ENCODE data around the gene CHST3.

CHST3 gene

GRCh38 chr10:71969929-71970328 lies 5.7 kb downstream of the CHST3 start:
- no peak for DNase-seq (ENCODE audit: low read depth)
- no peak overlapping the region for H3K4me3 ChIP-seq (replicated peaks; ENCODE audit: low read depth, low read length)
- TF ChIP-seq, protein P1, sequence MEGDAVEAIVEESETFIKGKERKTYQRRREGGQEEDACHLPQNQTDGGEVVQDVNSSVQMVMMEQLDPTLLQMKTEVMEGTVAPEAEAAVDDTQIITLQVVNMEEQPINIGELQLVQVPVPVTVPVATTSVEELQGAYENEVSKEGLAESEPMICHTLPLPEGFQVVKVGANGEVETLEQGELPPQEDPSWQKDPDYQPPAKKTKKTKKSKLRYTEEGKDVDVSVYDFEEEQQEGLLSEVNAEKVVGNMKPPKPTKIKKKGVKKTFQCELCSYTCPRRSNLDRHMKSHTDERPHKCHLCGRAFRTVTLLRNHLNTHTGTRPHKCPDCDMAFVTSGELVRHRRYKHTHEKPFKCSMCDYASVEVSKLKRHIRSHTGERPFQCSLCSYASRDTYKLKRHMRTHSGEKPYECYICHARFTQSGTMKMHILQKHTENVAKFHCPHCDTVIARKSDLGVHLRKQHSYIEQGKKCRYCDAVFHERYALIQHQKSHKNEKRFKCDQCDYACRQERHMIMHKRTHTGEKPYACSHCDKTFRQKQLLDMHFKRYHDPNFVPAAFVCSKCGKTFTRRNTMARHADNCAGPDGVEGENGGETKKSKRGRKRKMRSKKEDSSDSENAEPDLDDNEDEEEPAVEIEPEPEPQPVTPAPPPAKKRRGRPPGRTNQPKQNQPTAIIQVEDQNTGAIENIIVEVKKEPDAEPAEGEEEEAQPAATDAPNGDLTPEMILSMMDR (IDR thresholded peaks at IDR 0.05; ENCODE audit: low read length, missing control alignments), result no peak

DNA sequence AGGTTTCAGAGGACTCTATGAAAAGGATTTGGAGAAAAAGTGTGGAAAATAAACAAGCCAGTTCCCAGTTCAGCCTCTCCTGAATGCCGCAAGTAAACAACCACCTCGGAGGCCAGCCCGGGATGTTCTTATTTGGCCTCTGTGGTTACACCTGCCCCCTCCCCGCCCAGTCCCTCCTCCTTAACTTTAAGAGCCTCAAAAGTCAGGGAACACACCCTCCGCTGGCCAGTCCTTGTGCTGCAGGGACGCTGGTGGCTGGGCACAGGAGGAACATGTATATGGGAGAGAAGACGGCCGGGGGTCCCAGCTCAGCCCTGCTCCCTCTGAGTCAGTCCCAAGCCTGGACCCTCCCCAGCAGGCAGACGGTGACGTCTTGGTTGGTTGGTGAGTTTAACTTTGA lies 6.1 kb downstream of the CHST3 start:
- H3K4me3 ChIP-seq (replicated peaks; ENCODE audit: low read depth, low read length), result no peak overlapping the region
- TF ChIP-seq, protein P1 (IDR thresholded peaks at IDR 0.05; ENCODE audit: low read length, missing control alignments), result peak; percentile 6
- no peak for DNase-seq (ENCODE audit: low read depth)

GRCh38 chr10:71970869-71971268 lies 6.7 kb downstream of the CHST3 start:
- no peak overlapping the region for H3K4me3 ChIP-seq (replicated peaks; ENCODE audit: low read depth, low read length)
- TF ChIP-seq, protein P1 (IDR thresholded peaks at IDR 0.05; ENCODE audit: low read length, missing control alignments), result no peak
- no peak for DNase-seq (ENCODE audit: low read depth)

GRCh38 chr10:71971311-71971731 lies 7.1 kb downstream of the CHST3 start:
- no peak for DNase-seq (ENCODE audit: low read depth)
- H3K4me3 ChIP-seq (replicated peaks; ENCODE audit: low read depth, low read length), result no peak overlapping the region
- TF ChIP-seq, protein P1 (IDR thresholded peaks at IDR 0.05; ENCODE audit: low read length, missing control alignments), result no peak

DNA sequence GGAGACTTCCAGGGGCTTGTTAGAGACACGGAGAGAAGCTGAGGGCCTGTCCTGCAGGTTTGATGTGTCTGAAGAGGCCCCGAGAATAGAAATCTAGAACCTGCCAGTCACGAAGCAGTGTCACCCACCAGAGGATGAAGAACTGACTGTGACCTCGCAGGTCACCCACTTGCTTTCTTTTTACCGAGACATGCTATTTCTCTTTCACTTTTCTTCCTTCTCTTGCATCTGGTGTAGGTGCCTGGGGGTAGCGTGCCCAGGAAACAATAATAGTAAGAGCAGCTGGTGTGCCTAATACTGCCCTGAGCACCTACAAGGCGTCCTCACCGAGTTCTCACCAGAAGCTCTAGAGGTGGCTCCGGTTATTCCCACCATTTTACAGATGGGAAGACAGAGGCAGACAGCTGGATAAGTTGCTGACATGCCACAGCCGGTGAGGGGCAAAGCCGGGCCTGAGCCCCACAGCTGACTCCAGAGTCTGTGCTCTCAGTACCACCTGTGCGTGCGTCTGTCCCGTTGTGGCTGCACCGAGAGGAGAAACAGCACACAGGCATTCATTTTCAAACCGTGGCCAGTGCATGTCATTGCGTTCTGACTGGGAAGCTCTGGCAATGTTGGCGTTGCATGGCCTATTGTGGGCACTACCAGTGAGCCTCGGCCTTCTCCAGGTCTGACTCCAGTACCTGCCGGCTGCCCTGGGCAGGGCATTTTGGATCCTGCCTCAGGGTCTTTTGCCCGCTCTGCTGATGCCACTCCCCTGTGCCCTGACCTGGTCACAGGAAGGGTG lies 7.8 kb downstream of the CHST3 start:
- no peak overlapping the region for H3K4me3 ChIP-seq (replicated peaks; ENCODE audit: low read depth, low read length)
- DNase-seq (ENCODE audit: low read depth), result no peak
- TF ChIP-seq, protein P1 (IDR thresholded peaks at IDR 0.05; ENCODE audit: low read length, missing control alignments), result no peak

- H3K4me3 ChIP-seq (replicated peaks; ENCODE audit: low read depth, low read length), result no peak overlapping the region
- TF ChIP-seq, protein P1 (IDR thresholded peaks at IDR 0.05; ENCODE audit: low read length, missing control alignments), result no peak
- DNase-seq (ENCODE audit: low read depth), result no peak
Observed at GRCh38 chr10:71972746-71973695, 8.8 kb downstream of the CHST3 start.

Data from fibroblast of pulmonary artery (primary cell).